Endothelial cell of umbilical vein (primary cell): ENCODE measurements around the gene PEAR1. TPM values are rescaled to one million over a fixed set of nuclear protein-coding genes. Genes with fewer than 3 reads are reported as not detected.

Experiments
- BruUV-seq: library from RNA; stranded (reverse); fragments of 400-500 nt; replicated peaks from 2 replicates; lab custom pipeline; 2021; lab: Mats Ljungman, UMichigan
- CTCF ChIA-PET: fragments of 300-600, 350-600 bp; sonication (Branson Sonifier 250); formaldehyde crosslinking; loops from one replicate; lab custom pipeline; 2021; ENCODE audit warnings: antibody characterized with exemption, inconsistent platforms; lab: Charles Lee
- POLR2A ChIA-PET: fragments of 300-600, 350-600 bp; sonication (Branson Sonifier 250); formaldehyde crosslinking; loops from one replicate; lab custom pipeline; 2021; ENCODE audit warnings: antibody characterized with exemption, inconsistent platforms; lab: Charles Lee
- DNase-seq: peaks from one replicate; pipeline ENCODE4 v3.0.0-alpha.2; 2011; ENCODE audit warnings: low read depth, low spot score
- FAIRE-seq: peaks from 2 replicates; lab custom pipeline; 2011; peaks lifted over from hg19 to GRCh38; lab: Jason Lieb, UNC
- H2AFZ ChIP-seq: 2 replicates; pipeline ENCODE4 v1.6.0; 2012; ENCODE audit warnings: low read depth, low read length, control low read depth, inconsistent platforms
- H3K27ac ChIP-seq: 2 replicates; pipeline ENCODE4 v1.5.1; 2011; ENCODE audit warnings: low read depth, mild to moderate bottlenecking, control low read depth, low read length, moderate library complexity; ENCODE audit not compliant: insufficient read depth
- H3K27me3 ChIP-seq, 2 experiments: 2 replicates each; pipeline versions ENCODE4 v1.6.0 to v1.6.1; 2011; ENCODE audit warnings: low read length in 2 of 2, mixed read lengths in 1 of 2; ENCODE audit not compliant: control insufficient read depth in 2 of 2, insufficient read depth in 2 of 2
- H3K36me3 ChIP-seq, 2 experiments: 2 replicates in 1 of 2; 3 replicates in 1 of 2; pipeline ENCODE4 v1.5.1; 2011; ENCODE audit warnings: low read length in 2 of 2, mild to moderate bottlenecking in 1 of 2, moderate library complexity in 1 of 2; ENCODE audit not compliant: control insufficient read depth in 2 of 2, insufficient read depth in 2 of 2; ENCODE audit errors: extremely low read depth in 1 of 2
- H3K4me1 ChIP-seq: 3 replicates; pipeline ENCODE4 v1.5.1; 2011; ENCODE audit warnings: mild to moderate bottlenecking, low read length; ENCODE audit not compliant: control insufficient read depth, insufficient read depth; ENCODE audit errors: extremely low read depth
- H3K4me2 ChIP-seq: 2 replicates; pipeline ENCODE4 v1.6.1; 2011; ENCODE audit warnings: low read length, control low read depth, mixed read lengths; ENCODE audit not compliant: insufficient read depth
- H3K4me3 ChIP-seq, 3 experiments: fragments of 200-600 bp in 1 of 3; sonication (generic), shearing (Covaris generic) in 1 of 3; replicated peaks in 1 of 3; 2 replicates each; pipeline ENCODE4 v1.5.1; 2011 to 2016; ENCODE audit warnings: control low read depth in 3 of 3, low read length in 3 of 3, mild to moderate bottlenecking in 2 of 3, inconsistent platforms in 1 of 3, low read depth in 1 of 3, moderate library complexity in 1 of 3; ENCODE audit not compliant: insufficient read depth in 1 of 3
- H3K79me2 ChIP-seq: 2 replicates; pipeline ENCODE4 v1.6.0; 2012; ENCODE audit warnings: low read length, inconsistent platforms; ENCODE audit not compliant: control insufficient read depth, insufficient read depth
- H3K9ac ChIP-seq: replicated peaks from 2 replicates; pipeline ENCODE3; 2011; ENCODE audit warnings: low read length, control low read depth; ENCODE audit not compliant: insufficient read depth; ENCODE audit errors: extremely low read depth
- H3K9me1 ChIP-seq: replicated peaks from 3 replicates; pipeline ENCODE4 v1.6.0; 2011; ENCODE audit warnings: mild to moderate bottlenecking, low read length; ENCODE audit not compliant: control insufficient read depth, insufficient read depth; ENCODE audit errors: extremely low read depth
- H3K9me3 ChIP-seq: replicated peaks from 2 replicates; pipeline ENCODE4 v1.5.1; 2012; ENCODE audit warnings: low read length, inconsistent platforms; ENCODE audit not compliant: control insufficient read depth, insufficient read depth
- H4K20me1 ChIP-seq: replicated peaks from 2 replicates; pipeline ENCODE3; 2011; ENCODE audit warnings: mild to moderate bottlenecking, low read length; ENCODE audit not compliant: control insufficient read depth, insufficient read depth; ENCODE audit errors: extremely low read depth
- EZH2 ChIP-seq: IDR thresholded peaks from 2 replicates; pipeline ENCODE4 v1.6.1; 2012; ENCODE audit warnings: borderline replicate concordance, low read depth, mild to moderate bottlenecking, moderate library complexity, low read length, inconsistent platforms; ENCODE audit not compliant: severe bottlenecking
- FOS ChIP-seq: IDR thresholded peaks from 2 replicates; pipeline ENCODE4 v1.6.1; 2011; ENCODE audit warnings: mild to moderate bottlenecking, low read length, moderate library complexity, borderline replicate concordance; ENCODE audit not compliant: insufficient read depth
- GATA2 ChIP-seq: IDR thresholded peaks from 2 replicates; pipeline ENCODE4 v1.7.0; 2011; ENCODE audit warnings: low read depth, mild to moderate bottlenecking, moderate library complexity, mixed read lengths, low read length; ENCODE audit not compliant: insufficient read length, insufficient read depth
- MYC ChIP-seq: IDR thresholded peaks from one replicate; pipeline ENCODE4 v1.6.1; 2011; ENCODE audit warnings: mild to moderate bottlenecking, low read depth, low read length
- POLR2A ChIP-seq: IDR thresholded peaks from 2 replicates; pipeline ENCODE4 v1.6.1; 2012; ENCODE audit warnings: low read depth, mild to moderate bottlenecking, control low read depth, low read length
- POLR2AphosphoS5 ChIP-seq: IDR thresholded peaks from 2 replicates; pipeline ENCODE4 v1.6.1; 2012; ENCODE audit warnings: low read depth, mild to moderate bottlenecking, control low read depth, low read length, moderate library complexity; ENCODE audit not compliant: insufficient read depth
- dilution Hi-C: fragments of 300-500 bp; cut with MboI; formaldehyde crosslinking; loops from one replicate; pipeline ENCODE4 v1.15.0; 2019; ENCODE audit warnings: low sequenced_read_pairs; ENCODE audit not compliant: extremely low pct_ligation_motif_present
- intact Hi-C: fragments of 100-400 bp; cut with micrococcal nuclease; formaldehyde crosslinking; loops from one replicate; pipeline ENCODE4 v1.10.0; 2022
- polyA plus RNA-seq, 4 experiments: library from polyadenylated mRNA; depleted of rRNA in 3 of 4; stranded (reverse) in 3 of 4; unstranded in 1 of 4; fragments of >200 nt; gene quantifications; 2 replicates each; pipeline versions ENCODE4 v1.2.1 to v1.2.3, GENCODE V29; 2011 to 2012; ENCODE audit warnings: missing spikeins in 1 of 4
- total RNA-seq: library from RNA; stranded (reverse); gene quantifications from 2 replicates; pipeline ENCODE4 v1.2.3, GENCODE V29; 2021
- TF ChIP-seq, protein P1 (sequence below), 2 donors: IDR thresholded peaks; 1 replicate in 1 of 2; 2 replicates in 1 of 2; pipeline ENCODE4 v1.5.1; 2011; ENCODE audit warnings: low read length in 2 of 2, mild to moderate bottlenecking in 2 of 2, moderate library complexity in 2 of 2, control low read depth in 1 of 2, inconsistent platforms in 1 of 2, low read depth in 1 of 2; ENCODE audit not compliant: insufficient read depth in 1 of 2; ENCODE audit errors: extremely low read depth in 1 of 2
- TF ChIP-seq, protein P2 (sequence below): IDR thresholded peaks from 2 replicates; pipeline ENCODE4 v1.6.1; 2011; ENCODE audit not compliant: insufficient read depth, insufficient read length

The PEAR1 gene
- total and polyA plus RNA-seq, 2 donors (not counting 3 experiments of a cell fraction or from before 2014, with no cell fraction given): 90.7 to 106 TPM

DNA sequence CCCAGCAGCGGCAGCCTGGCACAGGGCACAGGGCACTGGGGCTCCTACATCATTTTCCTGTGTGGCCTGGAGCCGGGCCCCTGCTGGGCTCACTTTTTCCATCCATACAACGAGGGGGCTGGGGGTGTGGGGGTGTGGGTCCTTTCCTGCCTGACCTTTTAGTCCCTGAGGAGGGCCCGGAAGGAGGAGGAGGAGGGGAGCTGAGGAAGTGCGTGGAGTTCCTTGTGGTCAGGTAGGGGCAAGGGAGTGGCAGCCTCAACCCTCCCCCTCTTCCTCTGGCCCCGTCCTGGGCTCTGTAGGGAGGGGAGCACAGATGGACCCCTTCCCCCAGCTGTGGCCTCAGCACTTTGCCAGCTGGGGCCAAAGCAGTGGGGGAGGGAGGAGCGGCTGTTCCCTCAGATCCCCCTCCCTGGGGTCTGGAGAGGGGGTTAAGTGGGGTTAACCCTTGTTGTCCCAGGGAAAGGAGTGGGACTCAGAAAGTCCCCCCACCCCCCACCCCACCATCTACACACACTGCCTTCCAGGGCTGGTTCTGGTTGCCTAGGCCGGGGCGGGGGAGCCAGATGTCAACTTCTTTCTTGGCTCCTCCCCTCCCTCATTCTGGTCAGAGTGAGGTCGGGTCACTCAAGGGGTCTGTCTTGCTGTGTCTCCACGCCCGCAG lies 27.1 kb upstream of the PEAR1 start:
- no TSS peak for BruUV-seq
- ChIA-PET CTCF (interaction anchor here (1.0 kb wide), 1 partner anchor 140 kb away, joined by 3 read pairs; no protein-coding TSS in a partner anchor), POLR2A (no interaction called here)
- dilution Hi-C loops (no loop called here), intact Hi-C loops (no loop called here)
- Histone ChIP-seq H3K4me3 (no peak overlapping the region), H3K9me1 (no peaks in the 10 kb centered on the region), H3K27ac (no peak overlapping the region), H4K20me1 (no peaks in the 10 kb centered on the region), H3K9ac (no peak overlapping the region), H3K4me1 (peaks cover 10% of the 10 kb centered on the region), H3K4me2 (no peak overlapping the region), H3K27me3 (peaks cover 6 to 8% of the 10 kb centered on the region in 2 experiments), H2AFZ (no peak overlapping the region), H3K36me3 (no peaks in the 10 kb centered on the region), H3K79me2 (no peaks in the 10 kb centered on the region), H3K9me3 (no peaks in the 10 kb centered on the region)
- FAIRE-seq (no peak), DNase-seq (no peak)
- TF ChIP-seq, protein P1, sequence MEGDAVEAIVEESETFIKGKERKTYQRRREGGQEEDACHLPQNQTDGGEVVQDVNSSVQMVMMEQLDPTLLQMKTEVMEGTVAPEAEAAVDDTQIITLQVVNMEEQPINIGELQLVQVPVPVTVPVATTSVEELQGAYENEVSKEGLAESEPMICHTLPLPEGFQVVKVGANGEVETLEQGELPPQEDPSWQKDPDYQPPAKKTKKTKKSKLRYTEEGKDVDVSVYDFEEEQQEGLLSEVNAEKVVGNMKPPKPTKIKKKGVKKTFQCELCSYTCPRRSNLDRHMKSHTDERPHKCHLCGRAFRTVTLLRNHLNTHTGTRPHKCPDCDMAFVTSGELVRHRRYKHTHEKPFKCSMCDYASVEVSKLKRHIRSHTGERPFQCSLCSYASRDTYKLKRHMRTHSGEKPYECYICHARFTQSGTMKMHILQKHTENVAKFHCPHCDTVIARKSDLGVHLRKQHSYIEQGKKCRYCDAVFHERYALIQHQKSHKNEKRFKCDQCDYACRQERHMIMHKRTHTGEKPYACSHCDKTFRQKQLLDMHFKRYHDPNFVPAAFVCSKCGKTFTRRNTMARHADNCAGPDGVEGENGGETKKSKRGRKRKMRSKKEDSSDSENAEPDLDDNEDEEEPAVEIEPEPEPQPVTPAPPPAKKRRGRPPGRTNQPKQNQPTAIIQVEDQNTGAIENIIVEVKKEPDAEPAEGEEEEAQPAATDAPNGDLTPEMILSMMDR (IDR thresholded peaks at IDR 0.05; ENCODE audit: extremely low read depth in 1 of 2, insufficient read depth in 1 of 2, low read depth in 1 of 2, low read length in 2 of 2): no peak
- TF ChIP-seq POLR2A (no peak), FOS (no peak), POLR2AphosphoS5 (no peak), EZH2 (no peak), MYC (no peak), GATA2 (no peak)
- TF ChIP-seq, protein P2, sequence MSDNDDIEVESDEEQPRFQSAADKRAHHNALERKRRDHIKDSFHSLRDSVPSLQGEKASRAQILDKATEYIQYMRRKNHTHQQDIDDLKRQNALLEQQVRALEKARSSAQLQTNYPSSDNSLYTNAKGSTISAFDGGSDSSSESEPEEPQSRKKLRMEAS: no peak
